Panc1 (cell line): ENCODE measurements around the gene LRRC57.

Experiments used
- CTCF ChIP-seq: fragments of 450-650 bp; IDR thresholded peaks from 2 replicates; pipeline ENCODE4 v1.5.1; 2017; ENCODE audit warnings: mild to moderate bottlenecking
- REST ChIP-seq, 2 experiments: IDR thresholded peaks; 2 replicates each; pipeline ENCODE4 v1.6.1; 2011 to 2012; ENCODE audit warnings: low read depth in 2 of 2, control low read depth in 1 of 2, low read length in 1 of 2, mild to moderate bottlenecking in 1 of 2, moderate library complexity in 1 of 2; ENCODE audit not compliant: insufficient read depth in 1 of 2
- SIN3A ChIP-seq: IDR thresholded peaks from 2 replicates; pipeline ENCODE4 v1.6.1; 2012; ENCODE audit warnings: low read depth, mild to moderate bottlenecking, low read length, moderate library complexity, borderline replicate concordance; ENCODE audit not compliant: insufficient read depth

GRCh38 chr15:42523331-42523730 is 25.3 kb downstream of the LRRC57 start:
- TF ChIP-seq CTCF = no peak
- TF ChIP-seq SIN3A = no peak
- no peak for TF ChIP-seq REST (IDR thresholded peaks at IDR 0.05; ENCODE audit: insufficient read depth in 1 of 2, low read depth in 2 of 2, low read length in 1 of 2)
